SK-N-SH treated with all-trans-retinoic acid at 6 μM for 48 hours (cell line): ENCODE data around the gene AKNA.

Experiments
- ATAC-seq: fragments of 200-7000 bp; cut with Tn5 transposase; 3 replicates; pipeline ENCODE4 v1.9.1; 2020; ENCODE audit warnings: mild to moderate bottlenecking, moderate library complexity
- ARNTL ChIP-seq: fragments of 450-650 bp; formaldehyde crosslinking; IDR thresholded peaks from 2 replicates; pipeline ENCODE4 v1.5.0; 2020; ENCODE audit warnings: low read depth, mild to moderate bottlenecking, moderate library complexity, borderline replicate concordance
- BACH2 ChIP-seq: fragments of 250-450 bp; sonication (Bioruptor Pico); IDR thresholded peaks from 2 replicates; pipeline ENCODE4 v1.9.0; 2021; ENCODE audit warnings: mild to moderate bottlenecking, borderline replicate concordance
- CSDC2 ChIP-seq: fragments of 250-450 bp; sonication (Bioruptor Pico); IDR thresholded peaks from 2 replicates; pipeline ENCODE4 v1.5.0; 2020; ENCODE audit warnings: mild to moderate bottlenecking, moderate library complexity
- ESRRG ChIP-seq: fragments of 250-450 bp; sonication (Bioruptor Pico); IDR thresholded peaks from 2 replicates; pipeline ENCODE4 v1.6.1; 2021; ENCODE audit warnings: mild to moderate bottlenecking
- GLIS3 ChIP-seq: fragments of 250-450 bp; sonication (Bioruptor Pico); IDR thresholded peaks from 2 replicates; pipeline ENCODE4 v1.5.0; 2020; ENCODE audit warnings: mild to moderate bottlenecking, moderate library complexity
- ISL1 ChIP-seq: fragments of 250-450 bp; sonication (Bioruptor Pico); IDR thresholded peaks from 2 replicates; pipeline ENCODE4 v2.1.2; 2022; ENCODE audit warnings: mild to moderate bottlenecking, moderate library complexity
- OSR1 ChIP-seq: fragments of 250-450 bp; sonication (Bioruptor Pico); IDR thresholded peaks from 2 replicates; pipeline ENCODE4 v1.8.0; 2022; ENCODE audit warnings: moderate library complexity, mild to moderate bottlenecking, inconsistent platforms
- RARB ChIP-seq: fragments of 250-450 bp; sonication (Bioruptor Pico); IDR thresholded peaks from 2 replicates; pipeline ENCODE4 v1.8.0; 2021; ENCODE audit warnings: mild to moderate bottlenecking, moderate library complexity
- SNAI2 ChIP-seq: fragments of 250-450 bp; sonication (Bioruptor Pico); IDR thresholded peaks from 2 replicates; pipeline ENCODE4 v1.5.0; 2020; ENCODE audit warnings: mild to moderate bottlenecking, moderate library complexity
- TCF4 ChIP-seq: fragments of 250-450 bp; sonication (Bioruptor Pico); IDR thresholded peaks from 2 replicates; pipeline ENCODE4 v1.8.0; 2021; ENCODE audit warnings: mild to moderate bottlenecking, moderate library complexity, borderline replicate concordance
- TOX ChIP-seq: fragments of 250-450 bp; sonication (Bioruptor Pico); IDR thresholded peaks from 2 replicates; pipeline ENCODE4 v1.8.0; 2021; ENCODE audit warnings: mild to moderate bottlenecking, moderate library complexity, borderline replicate concordance
- ZC3H10 ChIP-seq: fragments of 250-450 bp; sonication (Bioruptor Pico); IDR thresholded peaks from 2 replicates; pipeline ENCODE4 v1.5.1; 2021; ENCODE audit warnings: mild to moderate bottlenecking, moderate library complexity
- ZFP3 ChIP-seq: fragments of 250-450 bp; sonication (Bioruptor Pico); IDR thresholded peaks from 2 replicates; pipeline ENCODE4 v1.5.0; 2020; ENCODE audit warnings: mild to moderate bottlenecking, moderate library complexity
- ZFP30 ChIP-seq: fragments of 450-650 bp; formaldehyde crosslinking; IDR thresholded peaks from 2 replicates; pipeline ENCODE4 v1.5.0; 2022; ENCODE audit warnings: mild to moderate bottlenecking, moderate library complexity
- ZNF565 ChIP-seq: fragments of 450-650 bp; formaldehyde crosslinking; conservative IDR thresholded peaks from 2 replicates; pipeline ENCODE4 v1.5.0; 2020; ENCODE audit warnings: low read depth, mild to moderate bottlenecking, moderate library complexity
- ZNF70 ChIP-seq: fragments of 450-650 bp; formaldehyde crosslinking; IDR thresholded peaks from 2 replicates; pipeline ENCODE4 v1.5.0; 2020; ENCODE audit warnings: mild to moderate bottlenecking, moderate library complexity
- ZNF8 ChIP-seq: fragments of 450-650 bp; formaldehyde crosslinking; IDR thresholded peaks from 2 replicates; pipeline ENCODE4 v1.5.0; 2020; ENCODE audit warnings: mild to moderate bottlenecking, moderate library complexity
- TF ChIP-seq, protein P1 (sequence below): fragments of 250-450 bp; sonication (Bioruptor Pico); IDR thresholded peaks from 2 replicates; pipeline ENCODE4 v1.5.1; 2020; ENCODE audit warnings: low read depth, mild to moderate bottlenecking, moderate library complexity
- TF ChIP-seq, protein P2 (sequence below): fragments of 250-450 bp; sonication (Bioruptor Pico); IDR thresholded peaks from 2 replicates; pipeline ENCODE4 v1.5.0; 2020; ENCODE audit warnings: mild to moderate bottlenecking, moderate library complexity
- TF ChIP-seq, protein P3 (sequence below): fragments of 250-450 bp; sonication (Bioruptor Pico); IDR thresholded peaks from 2 replicates; pipeline ENCODE4 v1.8.0; 2021; ENCODE audit warnings: low read depth, mild to moderate bottlenecking, moderate library complexity, borderline replicate concordance
- TF ChIP-seq, protein P4 (sequence below): fragments of 250-450 bp; sonication (Bioruptor Pico); IDR thresholded peaks from 2 replicates; pipeline ENCODE4 v1.5.1; 2021; ENCODE audit warnings: mild to moderate bottlenecking, moderate library complexity
- TF ChIP-seq, protein P5 (sequence below): fragments of 250-450 bp; sonication (Bioruptor Pico); IDR thresholded peaks from 2 replicates; pipeline ENCODE4 v1.8.0; 2020; ENCODE audit warnings: mild to moderate bottlenecking, moderate library complexity, borderline replicate concordance

Gene AKNA

DNA sequence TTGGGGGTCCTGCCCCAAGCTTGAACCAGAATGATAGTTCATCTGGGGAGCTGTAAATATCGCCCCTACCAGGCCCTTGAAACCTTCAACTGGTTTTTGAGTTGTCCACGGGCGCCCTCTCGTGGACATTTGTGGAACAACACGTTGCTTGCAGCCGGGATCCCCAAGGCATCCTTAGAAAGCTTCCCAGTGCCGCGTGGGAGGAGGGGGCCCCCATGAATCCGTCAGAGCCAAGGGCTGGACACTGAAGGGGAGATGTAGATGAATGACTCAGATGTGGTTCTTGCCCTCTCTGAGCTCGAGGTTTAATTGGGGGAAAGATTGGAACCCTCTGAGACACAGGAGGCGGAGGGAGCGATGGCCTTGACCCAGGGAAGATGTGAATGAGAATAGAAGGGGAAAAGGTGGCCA is 96.7 kb downstream of the AKNA start:
- peak; percentile 72 for ATAC-seq
- TF ChIP-seq, protein P1, sequence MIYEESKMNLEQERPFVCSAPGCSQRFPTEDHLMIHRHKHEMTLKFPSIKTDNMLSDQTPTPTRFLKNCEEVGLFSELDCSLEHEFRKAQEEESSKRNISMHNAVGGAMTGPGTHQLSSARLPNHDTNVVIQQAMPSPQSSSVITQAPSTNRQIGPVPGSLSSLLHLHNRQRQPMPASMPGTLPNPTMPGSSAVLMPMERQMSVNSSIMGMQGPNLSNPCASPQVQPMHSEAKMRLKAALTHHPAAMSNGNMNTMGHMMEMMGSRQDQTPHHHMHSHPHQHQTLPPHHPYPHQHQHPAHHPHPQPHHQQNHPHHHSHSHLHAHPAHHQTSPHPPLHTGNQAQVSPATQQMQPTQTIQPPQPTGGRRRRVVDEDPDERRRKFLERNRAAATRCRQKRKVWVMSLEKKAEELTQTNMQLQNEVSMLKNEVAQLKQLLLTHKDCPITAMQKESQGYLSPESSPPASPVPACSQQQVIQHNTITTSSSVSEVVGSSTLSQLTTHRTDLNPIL (CRISPR knock-in tag) = no peak

DNA sequence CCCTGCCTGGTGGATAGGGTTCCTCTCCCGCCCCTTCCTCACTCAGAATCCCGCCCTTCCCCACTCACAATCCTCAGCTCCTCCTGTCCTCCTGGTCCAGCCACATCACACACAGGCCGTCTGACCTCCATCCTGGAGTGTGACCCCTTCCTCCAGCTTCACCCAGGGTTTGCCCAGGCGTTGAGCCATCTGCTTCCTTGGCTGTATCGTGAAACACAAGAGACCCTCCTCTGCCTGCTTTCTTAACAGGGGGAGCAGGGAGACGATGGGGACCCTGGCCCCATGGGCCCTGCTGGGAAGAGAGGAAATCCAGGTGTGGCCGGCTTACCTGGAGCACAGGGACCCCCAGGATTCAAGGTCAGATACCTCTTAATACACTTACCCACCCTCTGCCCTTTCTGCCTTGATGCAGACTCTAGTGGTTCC is 97.2 kb downstream of the AKNA start:
- no peak for TF ChIP-seq TOX
- no peak for TF ChIP-seq ZNF70
- no peak for TF ChIP-seq ZC3H10 (CRISPR knock-in tag)
- TF ChIP-seq TCF4 (CRISPR knock-in tag) = no peak
- TF ChIP-seq ESRRG (CRISPR knock-in tag) = no peak
- TF ChIP-seq BACH2 = no peak
- no peak for TF ChIP-seq OSR1 (CRISPR knock-in tag)
- TF ChIP-seq, protein P2, sequence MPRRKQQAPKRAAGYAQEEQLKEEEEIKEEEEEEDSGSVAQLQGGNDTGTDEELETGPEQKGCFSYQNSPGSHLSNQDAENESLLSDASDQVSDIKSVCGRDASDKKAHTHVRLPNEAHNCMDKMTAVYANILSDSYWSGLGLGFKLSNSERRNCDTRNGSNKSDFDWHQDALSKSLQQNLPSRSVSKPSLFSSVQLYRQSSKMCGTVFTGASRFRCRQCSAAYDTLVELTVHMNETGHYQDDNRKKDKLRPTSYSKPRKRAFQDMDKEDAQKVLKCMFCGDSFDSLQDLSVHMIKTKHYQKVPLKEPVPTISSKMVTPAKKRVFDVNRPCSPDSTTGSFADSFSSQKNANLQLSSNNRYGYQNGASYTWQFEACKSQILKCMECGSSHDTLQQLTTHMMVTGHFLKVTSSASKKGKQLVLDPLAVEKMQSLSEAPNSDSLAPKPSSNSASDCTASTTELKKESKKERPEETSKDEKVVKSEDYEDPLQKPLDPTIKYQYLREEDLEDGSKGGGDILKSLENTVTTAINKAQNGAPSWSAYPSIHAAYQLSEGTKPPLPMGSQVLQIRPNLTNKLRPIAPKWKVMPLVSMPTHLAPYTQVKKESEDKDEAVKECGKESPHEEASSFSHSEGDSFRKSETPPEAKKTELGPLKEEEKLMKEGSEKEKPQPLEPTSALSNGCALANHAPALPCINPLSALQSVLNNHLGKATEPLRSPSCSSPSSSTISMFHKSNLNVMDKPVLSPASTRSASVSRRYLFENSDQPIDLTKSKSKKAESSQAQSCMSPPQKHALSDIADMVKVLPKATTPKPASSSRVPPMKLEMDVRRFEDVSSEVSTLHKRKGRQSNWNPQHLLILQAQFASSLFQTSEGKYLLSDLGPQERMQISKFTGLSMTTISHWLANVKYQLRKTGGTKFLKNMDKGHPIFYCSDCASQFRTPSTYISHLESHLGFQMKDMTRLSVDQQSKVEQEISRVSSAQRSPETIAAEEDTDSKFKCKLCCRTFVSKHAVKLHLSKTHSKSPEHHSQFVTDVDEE (CRISPR knock-in tag) = no peak
- no peak for TF ChIP-seq ARNTL (CRISPR knock-in tag)
- no peak for TF ChIP-seq ZFP3 (CRISPR knock-in tag)
- TF ChIP-seq SNAI2 (CRISPR knock-in tag) = no peak
- TF ChIP-seq, all 23 proteins: peak for 0
- ATAC-seq = peak; percentile 25

DNA sequence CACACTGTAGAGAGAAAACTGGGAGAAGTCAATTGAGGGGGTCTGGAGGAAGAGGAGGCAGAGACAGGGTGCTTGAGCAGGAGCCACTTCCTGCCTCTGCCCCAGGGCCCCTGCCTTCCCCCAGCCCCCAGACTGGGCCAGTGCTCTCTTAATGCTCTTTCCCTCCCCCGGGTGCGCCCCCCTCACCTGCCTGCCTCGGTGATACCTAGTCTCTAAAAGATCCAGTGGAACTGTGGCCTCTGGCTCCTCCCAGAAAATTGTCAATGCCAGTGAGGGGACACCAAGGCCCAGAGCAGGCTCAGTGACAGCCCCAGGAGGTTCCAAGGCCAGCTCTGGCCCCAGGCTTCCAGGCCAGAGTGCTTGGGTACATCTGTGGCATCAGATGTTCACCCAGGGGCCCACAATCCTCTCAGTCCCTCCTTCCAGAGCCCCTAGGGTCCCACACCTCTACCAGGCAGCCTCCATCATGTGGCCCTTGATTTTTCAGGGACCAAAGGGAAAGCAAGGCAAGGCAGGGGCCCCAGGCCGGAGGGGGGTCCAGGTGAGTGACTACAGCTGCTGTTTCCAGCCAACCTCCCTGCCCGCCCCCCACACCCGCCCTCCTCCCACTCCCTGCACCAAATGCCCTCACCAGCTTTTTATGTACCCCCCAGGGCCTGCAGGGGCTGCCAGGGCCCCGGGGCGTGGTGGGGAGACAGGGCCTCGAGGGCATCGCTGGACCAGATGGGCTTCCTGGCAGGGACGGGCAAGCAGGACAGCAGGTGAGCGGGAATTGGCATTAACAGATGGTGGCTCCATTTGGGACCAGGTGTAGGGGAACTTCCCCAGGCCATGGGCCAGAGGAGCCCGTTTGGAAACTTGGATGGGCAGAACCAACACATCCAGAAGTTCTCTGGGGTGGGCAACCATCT is 98.0 kb downstream of the AKNA start:
- ATAC-seq = no peak
- TF ChIP-seq GLIS3 = no peak
- no peak for TF ChIP-seq ZNF565
- no peak for TF ChIP-seq RARB
- TF ChIP-seq ZC3H10 (CRISPR knock-in tag) = no peak
- TF ChIP-seq, protein P2 (CRISPR knock-in tag) = no peak
- no peak for TF ChIP-seq ARNTL (CRISPR knock-in tag)
- TF ChIP-seq ISL1 (CRISPR knock-in tag) = no peak
- no peak for TF ChIP-seq TCF4 (CRISPR knock-in tag)
- TF ChIP-seq CSDC2 = no peak
- TF ChIP-seq OSR1 (CRISPR knock-in tag) = no peak
- TF ChIP-seq, protein P3, sequence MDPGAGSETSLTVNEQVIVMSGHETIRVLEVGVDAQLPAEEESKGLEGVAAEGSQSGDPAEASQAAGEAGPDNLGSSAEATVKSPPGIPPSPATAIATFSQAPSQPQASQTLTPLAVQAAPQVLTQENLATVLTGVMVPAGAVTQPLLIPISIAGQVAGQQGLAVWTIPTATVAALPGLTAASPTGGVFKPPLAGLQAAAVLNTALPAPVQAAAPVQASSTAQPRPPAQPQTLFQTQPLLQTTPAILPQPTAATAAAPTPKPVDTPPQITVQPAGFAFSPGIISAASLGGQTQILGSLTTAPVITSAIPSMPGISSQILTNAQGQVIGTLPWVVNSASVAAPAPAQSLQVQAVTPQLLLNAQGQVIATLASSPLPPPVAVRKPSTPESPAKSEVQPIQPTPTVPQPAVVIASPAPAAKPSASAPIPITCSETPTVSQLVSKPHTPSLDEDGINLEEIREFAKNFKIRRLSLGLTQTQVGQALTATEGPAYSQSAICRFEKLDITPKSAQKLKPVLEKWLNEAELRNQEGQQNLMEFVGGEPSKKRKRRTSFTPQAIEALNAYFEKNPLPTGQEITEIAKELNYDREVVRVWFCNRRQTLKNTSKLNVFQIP (CRISPR knock-in tag) = no peak
- no peak for TF ChIP-seq ZNF70
- no peak for TF ChIP-seq ESRRG (CRISPR knock-in tag)
- TF ChIP-seq ZNF8 = no peak
- TF ChIP-seq SNAI2 (CRISPR knock-in tag) = no peak
- TF ChIP-seq, protein P4, sequence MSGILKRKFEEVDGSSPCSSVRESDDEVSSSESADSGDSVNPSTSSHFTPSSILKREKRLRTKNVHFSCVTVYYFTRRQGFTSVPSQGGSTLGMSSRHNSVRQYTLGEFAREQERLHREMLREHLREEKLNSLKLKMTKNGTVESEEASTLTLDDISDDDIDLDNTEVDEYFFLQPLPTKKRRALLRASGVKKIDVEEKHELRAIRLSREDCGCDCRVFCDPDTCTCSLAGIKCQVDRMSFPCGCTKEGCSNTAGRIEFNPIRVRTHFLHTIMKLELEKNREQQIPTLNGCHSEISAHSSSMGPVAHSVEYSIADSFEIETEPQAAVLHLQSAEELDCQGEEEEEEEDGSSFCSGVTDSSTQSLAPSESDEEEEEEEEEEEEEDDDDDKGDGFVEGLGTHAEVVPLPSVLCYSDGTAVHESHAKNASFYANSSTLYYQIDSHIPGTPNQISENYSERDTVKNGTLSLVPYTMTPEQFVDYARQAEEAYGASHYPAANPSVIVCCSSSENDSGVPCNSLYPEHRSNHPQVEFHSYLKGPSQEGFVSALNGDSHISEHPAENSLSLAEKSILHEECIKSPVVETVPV (CRISPR knock-in tag) = no peak
- TF ChIP-seq, protein P5, sequence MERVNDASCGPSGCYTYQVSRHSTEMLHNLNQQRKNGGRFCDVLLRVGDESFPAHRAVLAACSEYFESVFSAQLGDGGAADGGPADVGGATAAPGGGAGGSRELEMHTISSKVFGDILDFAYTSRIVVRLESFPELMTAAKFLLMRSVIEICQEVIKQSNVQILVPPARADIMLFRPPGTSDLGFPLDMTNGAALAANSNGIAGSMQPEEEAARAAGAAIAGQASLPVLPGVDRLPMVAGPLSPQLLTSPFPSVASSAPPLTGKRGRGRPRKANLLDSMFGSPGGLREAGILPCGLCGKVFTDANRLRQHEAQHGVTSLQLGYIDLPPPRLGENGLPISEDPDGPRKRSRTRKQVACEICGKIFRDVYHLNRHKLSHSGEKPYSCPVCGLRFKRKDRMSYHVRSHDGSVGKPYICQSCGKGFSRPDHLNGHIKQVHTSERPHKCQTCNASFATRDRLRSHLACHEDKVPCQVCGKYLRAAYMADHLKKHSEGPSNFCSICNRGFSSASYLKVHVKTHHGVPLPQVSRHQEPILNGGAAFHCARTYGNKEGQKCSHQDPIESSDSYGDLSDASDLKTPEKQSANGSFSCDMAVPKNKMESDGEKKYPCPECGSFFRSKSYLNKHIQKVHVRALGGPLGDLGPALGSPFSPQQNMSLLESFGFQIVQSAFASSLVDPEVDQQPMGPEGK (CRISPR knock-in tag) = no peak
- no peak for TF ChIP-seq ZFP3 (CRISPR knock-in tag)
- no peak for TF ChIP-seq ZFP30 (CRISPR knock-in tag)
- TF ChIP-seq, protein P1 (CRISPR knock-in tag) = no peak
